CD14-positive monocyte (primary cell): ENCODE data around the gene IGF1. TPM values are rescaled to one million over a fixed set of nuclear protein-coding genes. Genes with fewer than 3 reads are reported as not detected.

Experiments used
- DNase-seq, 3 donors: peaks; one replicate each; pipeline ENCODE4 v3.0.0-alpha.2; 2011 to 2022
- H2AFZ ChIP-seq: 2 replicates; pipeline ENCODE4 v1.6.0; 2012; ENCODE audit warnings: mild to moderate bottlenecking, low read depth, low read length, inconsistent platforms; ENCODE audit not compliant: insufficient read depth, poor library complexity, severe bottlenecking
- H3K27ac ChIP-seq, 2 donors: 1 replicate in 1 of 2; 2 replicates in 1 of 2; pipeline ENCODE4 v1.5.1; 2012 to 2013; ENCODE audit warnings: low read length in 2 of 2, control low read depth in 1 of 2, inconsistent platforms in 1 of 2, low read depth in 1 of 2, mild to moderate bottlenecking in 1 of 2
- H3K27me3 ChIP-seq, 2 donors: one replicate each; pipeline versions ENCODE4 v1.6.0 to v1.6.1; 2011 to 2013; ENCODE audit warnings: low read length in 2 of 2; ENCODE audit not compliant: control insufficient read depth in 2 of 2, insufficient read depth in 2 of 2
- H3K36me3 ChIP-seq, 2 donors: replicated peaks in 1 of 2; 1 replicate in 1 of 2; 2 replicates in 1 of 2; pipeline versions ENCODE4 v1.5.1 to v1.6.1; 2012 to 2013; ENCODE audit warnings: low read length in 2 of 2, control low read depth in 1 of 2, inconsistent platforms in 1 of 2, mild to moderate bottlenecking in 1 of 2; ENCODE audit not compliant: insufficient read depth in 2 of 2, control insufficient read depth in 1 of 2
- H3K4me1 ChIP-seq, 2 donors: 1 replicate in 1 of 2; 2 replicates in 1 of 2; pipeline versions ENCODE4 v1.5.1 to v1.6.1; 2012 to 2013; ENCODE audit warnings: low read length in 2 of 2, control low read depth in 1 of 2, inconsistent platforms in 1 of 2, mild to moderate bottlenecking in 1 of 2, moderate library complexity in 1 of 2; ENCODE audit not compliant: insufficient read depth in 2 of 2, control insufficient read depth in 1 of 2
- H3K4me2 ChIP-seq: replicated peaks from 2 replicates; pipeline ENCODE3; 2012; ENCODE audit warnings: low read length, moderate library complexity, mild to moderate bottlenecking; ENCODE audit not compliant: poor library complexity, severe bottlenecking; ENCODE audit errors: extremely low read depth
- H3K4me3 ChIP-seq, 3 experiments: fragments of 200-600 bp in 1 of 3; sonication (generic) in 1 of 3; replicated peaks in 1 of 3; 1 replicate in 2 of 3; 2 replicates in 1 of 3; pipeline ENCODE4 v1.5.1; 2011 to 2013; ENCODE audit warnings: low read length in 3 of 3, mild to moderate bottlenecking in 3 of 3, control low read depth in 2 of 3, low read depth in 2 of 3, inconsistent platforms in 1 of 3, moderate library complexity in 1 of 3
- H3K79me2 ChIP-seq: 2 replicates; pipeline ENCODE4 v1.6.0; 2012; ENCODE audit warnings: mild to moderate bottlenecking, control low read depth, inconsistent platforms, low read length, moderate library complexity; ENCODE audit not compliant: insufficient read depth
- H3K9ac ChIP-seq: 2 replicates; pipeline ENCODE4 v1.6.0; 2017; ENCODE audit warnings: low read length, mild to moderate bottlenecking; ENCODE audit not compliant: insufficient read depth, poor library complexity, severe bottlenecking
- H3K9me3 ChIP-seq, 2 donors: replicated peaks in 1 of 2; 1 replicate in 1 of 2; 2 replicates in 1 of 2; pipeline versions ENCODE4 v1.5.1 to v1.6.1; 2012 to 2013; ENCODE audit warnings: low read length in 2 of 2, control low read depth in 1 of 2; ENCODE audit not compliant: control insufficient read depth in 1 of 2, insufficient read depth in 1 of 2
- H4K20me1 ChIP-seq: 2 replicates; pipeline ENCODE4 v1.6.0; 2012; ENCODE audit warnings: mild to moderate bottlenecking, low read length, control low read depth, moderate library complexity; ENCODE audit not compliant: insufficient read depth
- H3K27ac Mint-ChIP-seq, 7 donors: one replicate each; pipeline ENCODE4 v1.8.0; 2020; ENCODE audit warnings: mild to moderate bottlenecking in 7 of 7, mixed read lengths in 7 of 7, moderate library complexity in 6 of 7, inconsistent platforms in 2 of 7
- H3K27me3 Mint-ChIP-seq, 3 donors: one replicate each; pipeline ENCODE4 v1.8.0; 2021 to 2022; ENCODE audit warnings: low read depth in 3 of 3, mild to moderate bottlenecking in 3 of 3, mixed read lengths in 3 of 3, moderate library complexity in 3 of 3, inconsistent platforms in 1 of 3
- H3K36me3 Mint-ChIP-seq, 2 donors: one replicate each; pipeline ENCODE4 v1.8.0; 2020; ENCODE audit warnings: mixed read lengths in 2 of 2, inconsistent platforms in 1 of 2, mild to moderate bottlenecking in 1 of 2
- H3K4me1 Mint-ChIP-seq: one replicate; pipeline ENCODE4 v1.8.0; 2020; ENCODE audit warnings: mild to moderate bottlenecking, mixed read lengths
- H3K4me3 Mint-ChIP-seq, 2 donors: one replicate each; pipeline ENCODE4 v1.8.0; 2020; ENCODE audit warnings: mild to moderate bottlenecking in 2 of 2, mixed read lengths in 2 of 2, moderate library complexity in 1 of 2
- H3K9me3 Mint-ChIP-seq, 7 donors: one replicate each; pipeline ENCODE4 v1.8.0; 2020 to 2022; ENCODE audit warnings: mixed read lengths in 7 of 7, mild to moderate bottlenecking in 6 of 7, moderate library complexity in 6 of 7, inconsistent platforms in 2 of 7
- whole genome bisulfite sequencing: methylation state at CpG from one replicate; pipeline ENCODE4 v1.1.5; 2013; ENCODE audit warnings: missing lambda C conversion rate; ENCODE audit not compliant: insufficient coverage; 5-methylcytosine and 5-hydroxymethylcytosine counted together
- intact Hi-C, 2 donors: fragments of 100-400 bp; cut with micrococcal nuclease; formaldehyde crosslinking; loops; one replicate each; pipeline versions ENCODE4 v1.15.0 to v1.15.1; 2023
- polyA plus RNA-seq, 3 donors: library from polyadenylated mRNA; depleted of rRNA in 1 of 3; unstranded in 2 of 3; stranded (reverse) in 1 of 3; fragments of 300-500 nt in 2 of 3; fragments of >200 nt in 1 of 3; fragmentation: Illumina TruSeq in 2 of 3; gene quantifications; 1 replicate in 2 of 3; 2 replicates in 1 of 3; pipeline ENCODE4 v1.2.3, GENCODE V29; 2012 to 2021
- TF ChIP-seq, protein P1 (sequence below): fragments of 200-600 bp; IDR thresholded peaks from one replicate; pipeline ENCODE4 v1.8.0; 2022; ENCODE audit warnings: antibody characterized with exemption, mild to moderate bottlenecking

IGF1 gene
- polyA plus RNA-seq, 3 donors = not detected

DNA sequence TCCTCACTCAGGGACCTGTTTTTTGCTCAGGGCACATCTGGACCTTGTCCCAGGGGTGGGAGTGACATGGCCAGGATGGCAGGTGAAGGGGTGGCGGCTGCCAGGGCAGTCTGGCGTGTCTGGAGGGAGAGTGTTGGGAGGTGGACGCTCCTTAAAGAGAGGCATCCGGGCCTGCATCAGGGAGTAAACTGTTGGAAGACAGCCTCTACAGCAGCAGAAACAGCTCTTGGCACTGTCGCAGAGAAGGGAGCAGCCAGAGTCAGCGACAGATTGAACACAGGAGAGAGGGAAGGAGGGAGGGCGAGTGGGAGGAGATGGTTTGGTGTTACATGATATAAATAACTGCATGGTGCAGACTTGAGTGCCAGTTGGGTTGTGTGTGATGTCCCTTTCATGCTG is 52.8 kb downstream of the IGF1 start:
- H3K9ac ChIP-seq = no peak overlapping the region
- H3K4me1 ChIP-seq = no peaks in the 10 kb centered on the region
- Mint-ChIP-seq H3K27me3 (peaks cover 0 to 3% (median 1%) of the 10 kb centered on the region in 3 donors), H3K4me1 (no peaks in the 10 kb centered on the region), H3K4me3 (no peak overlapping the region), H3K27ac (no peak overlapping the region), H3K9me3 (peaks cover 0 to 4% (median 0%) of the 10 kb centered on the region in 7 donors), H3K36me3 (no peaks in the 10 kb centered on the region)
- DNase-seq = no peak
- H3K27me3 ChIP-seq = no peaks in the 10 kb centered on the region
- H3K9me3 ChIP-seq = no peaks in the 10 kb centered on the region
- intact Hi-C loops = no loop called here
- H3K79me2 ChIP-seq = no peaks in the 10 kb centered on the region
- no peak overlapping the region for H3K4me3 ChIP-seq
- TF ChIP-seq, protein P1, sequence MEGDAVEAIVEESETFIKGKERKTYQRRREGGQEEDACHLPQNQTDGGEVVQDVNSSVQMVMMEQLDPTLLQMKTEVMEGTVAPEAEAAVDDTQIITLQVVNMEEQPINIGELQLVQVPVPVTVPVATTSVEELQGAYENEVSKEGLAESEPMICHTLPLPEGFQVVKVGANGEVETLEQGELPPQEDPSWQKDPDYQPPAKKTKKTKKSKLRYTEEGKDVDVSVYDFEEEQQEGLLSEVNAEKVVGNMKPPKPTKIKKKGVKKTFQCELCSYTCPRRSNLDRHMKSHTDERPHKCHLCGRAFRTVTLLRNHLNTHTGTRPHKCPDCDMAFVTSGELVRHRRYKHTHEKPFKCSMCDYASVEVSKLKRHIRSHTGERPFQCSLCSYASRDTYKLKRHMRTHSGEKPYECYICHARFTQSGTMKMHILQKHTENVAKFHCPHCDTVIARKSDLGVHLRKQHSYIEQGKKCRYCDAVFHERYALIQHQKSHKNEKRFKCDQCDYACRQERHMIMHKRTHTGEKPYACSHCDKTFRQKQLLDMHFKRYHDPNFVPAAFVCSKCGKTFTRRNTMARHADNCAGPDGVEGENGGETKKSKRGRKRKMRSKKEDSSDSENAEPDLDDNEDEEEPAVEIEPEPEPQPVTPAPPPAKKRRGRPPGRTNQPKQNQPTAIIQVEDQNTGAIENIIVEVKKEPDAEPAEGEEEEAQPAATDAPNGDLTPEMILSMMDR = no peak
- no peak overlapping the region for H3K27ac ChIP-seq
- no peaks in the 10 kb centered on the region for H3K36me3 ChIP-seq
- no peaks in the 10 kb centered on the region for H4K20me1 ChIP-seq
- H3K4me2 ChIP-seq = no peak overlapping the region
- no peak overlapping the region for H2AFZ ChIP-seq
- 93% methylated on average over 7 of the region's 7 CpGs for WGBS

DNA sequence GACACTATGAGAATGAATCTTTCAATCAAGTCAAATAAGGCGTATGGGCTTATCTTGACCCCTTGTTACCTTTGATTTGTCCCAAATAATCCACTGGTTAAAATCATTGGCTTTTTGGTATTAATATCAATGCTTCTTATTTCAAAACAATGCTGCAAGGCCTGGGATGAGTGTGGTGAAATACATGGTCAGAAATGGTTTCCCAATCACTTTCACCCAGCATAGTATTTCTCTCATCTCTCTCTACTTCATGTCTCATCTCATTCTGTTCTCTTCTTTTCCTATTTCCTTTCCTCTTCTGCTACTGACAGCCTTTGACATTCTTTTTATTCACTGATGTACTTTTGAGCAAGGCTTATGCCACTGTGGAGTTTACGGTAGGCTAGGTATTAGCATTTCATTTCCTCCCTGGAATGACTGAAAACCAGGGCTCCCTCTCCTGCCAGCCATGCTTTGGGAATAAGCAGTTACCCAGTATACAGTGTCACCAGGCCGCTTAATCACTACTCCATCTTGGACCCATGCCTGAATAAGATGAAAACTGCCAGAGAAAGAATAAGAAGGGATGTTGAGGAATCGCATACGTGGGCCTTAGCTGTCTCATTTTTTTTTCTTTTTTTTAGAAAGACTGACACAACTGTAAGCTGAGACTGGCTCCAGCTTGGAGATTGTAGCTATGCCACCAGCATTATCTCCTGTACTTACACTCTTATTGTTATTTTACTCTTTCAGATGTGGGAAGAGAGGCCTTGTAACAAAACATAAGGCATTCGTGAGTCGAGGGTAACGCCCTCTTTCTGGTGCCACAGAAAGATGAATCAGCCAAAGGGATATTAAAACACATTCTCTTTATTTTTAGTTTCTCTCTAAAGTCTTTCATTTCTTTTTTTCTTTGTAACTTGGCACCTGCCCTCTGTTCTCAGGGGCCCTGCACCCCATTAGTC is 53.5 kb downstream of the IGF1 start:
- Mint-ChIP-seq H3K27me3 (peaks cover 0 to 3% (median 1%) of the 10 kb centered on the region in 3 donors), H3K9me3 (peaks cover 0 to 4% (median 0%) of the 10 kb centered on the region in 7 donors), H3K4me1 (no peaks in the 10 kb centered on the region), H3K36me3 (no peaks in the 10 kb centered on the region), H3K4me3 (no peak overlapping the region), H3K27ac (no peak overlapping the region)
- no peaks in the 10 kb centered on the region for H3K79me2 ChIP-seq
- no peak overlapping the region for H3K4me2 ChIP-seq
- H3K9me3 ChIP-seq = no peaks in the 10 kb centered on the region
- H3K9ac ChIP-seq = no peak overlapping the region
- no CpG with 5 or more reads among the region's 8 CpGs for WGBS
- TF ChIP-seq, protein P1 = no peak
- no peaks in the 10 kb centered on the region for H3K4me1 ChIP-seq
- no peaks in the 10 kb centered on the region for H3K36me3 ChIP-seq
- no peak for DNase-seq
- H2AFZ ChIP-seq = no peak overlapping the region
- H4K20me1 ChIP-seq = no peaks in the 10 kb centered on the region
- no peak overlapping the region for H3K27ac ChIP-seq
- H3K27me3 ChIP-seq = no peaks in the 10 kb centered on the region
- no peak overlapping the region for H3K4me3 ChIP-seq
- intact Hi-C loops = no loop called here
